ENCODE results near the gene ANKS6. TPM values are rescaled to one million over a fixed set of nuclear protein-coding genes. Genes with fewer than 3 reads are reported as not detected.

ANKS6 gene
- total RNA-seq, 6 donors from 2014 or later: 25.6 to 56.2 (median 34.2) TPM

GRCh38 chr9:98830554-98830953, 34.2 kb upstream of the ANKS6 start:
- WGBS, 2 donors: 75 to 80% methylated on average over 5 of the region's 5 CpGs
- TF ChIP-seq EP300 (IDR thresholded peaks at IDR 0.05) (no peak), POLR2AphosphoS5 (IDR thresholded peaks at IDR 0.05) (no peak), CTCF (IDR thresholded peaks at IDR 0.05) (no peak), POLR2A (IDR thresholded peaks at IDR 0.05) (no peak)

GRCh38 chr9:98829766-98830165, 33.4 kb upstream of the ANKS6 start:
- no peak for ATAC-seq (ENCODE audit: low FRiP score in 2 of 2)
- TF ChIP-seq POLR2AphosphoS5 (IDR thresholded peaks at IDR 0.05) (no peak), CTCF (IDR thresholded peaks at IDR 0.05) (no peak), POLR2A (IDR thresholded peaks at IDR 0.05) (no peak), EP300 (IDR thresholded peaks at IDR 0.05) (no peak)
- Histone ChIP-seq H3K9me3 (no peaks in the 10 kb centered on the region), H3K27me3 (no peaks in the 10 kb centered on the region), H3K36me3 (peaks cover 0 to 4% (median 0%) of the 10 kb centered on the region in 4 donors), H3K4me1 (peaks cover 0 to 6% (median 2%) of the 10 kb centered on the region in 4 donors), H3K4me3 (no peak overlapping the region), H3K27ac (no peak overlapping the region)
- no peak for DNase-seq
- 77 to 83% methylated on average over 5 of the region's 5 CpGs for WGBS, 2 donors

More at GRCh38 chr9:98830554-98830953, 34.2 kb upstream of the ANKS6 start:
- Histone ChIP-seq H3K36me3 (peaks cover 0 to 4% (median 0%) of the 10 kb centered on the region in 4 donors), H3K27me3 (no peaks in the 10 kb centered on the region), H3K9me3 (no peaks in the 10 kb centered on the region), H3K4me3 (no peak overlapping the region), H3K27ac (no peak overlapping the region), H3K4me1 (peaks cover 0 to 6% (median 2%) of the 10 kb centered on the region in 4 donors)
- ATAC-seq (ENCODE audit: low FRiP score in 2 of 2) (no peak), DNase-seq (no peak)

GRCh38 chr9:98826716-98827115, 30.4 kb upstream of the ANKS6 start:
- ATAC-seq (ENCODE audit: low FRiP score in 2 of 2) (no peak), DNase-seq (peak in 1 of 2 donors; percentile 72)
- no peaks in the 10 kb centered on the region for H3K27me3 ChIP-seq
- H3K4me3 ChIP-seq: no peak overlapping the region
- no peaks in the 10 kb centered on the region for H3K9me3 ChIP-seq
- H3K36me3 ChIP-seq: peaks cover 0 to 4% (median 0%) of the 10 kb centered on the region in 4 donors
- H3K27ac ChIP-seq: no peak overlapping the region
- no peaks in the 10 kb centered on the region for H3K4me1 ChIP-seq
- TF ChIP-seq EP300 (IDR thresholded peaks at IDR 0.05): no peak
- TF ChIP-seq POLR2AphosphoS5 (IDR thresholded peaks at IDR 0.05): no peak
- TF ChIP-seq POLR2A (IDR thresholded peaks at IDR 0.05): no peak
- TF ChIP-seq CTCF (IDR thresholded peaks at IDR 0.05): no peak
- WGBS, 2 donors: 95 to 96% methylated on average over 19 to 20 of the region's 20 CpGs

DNA sequence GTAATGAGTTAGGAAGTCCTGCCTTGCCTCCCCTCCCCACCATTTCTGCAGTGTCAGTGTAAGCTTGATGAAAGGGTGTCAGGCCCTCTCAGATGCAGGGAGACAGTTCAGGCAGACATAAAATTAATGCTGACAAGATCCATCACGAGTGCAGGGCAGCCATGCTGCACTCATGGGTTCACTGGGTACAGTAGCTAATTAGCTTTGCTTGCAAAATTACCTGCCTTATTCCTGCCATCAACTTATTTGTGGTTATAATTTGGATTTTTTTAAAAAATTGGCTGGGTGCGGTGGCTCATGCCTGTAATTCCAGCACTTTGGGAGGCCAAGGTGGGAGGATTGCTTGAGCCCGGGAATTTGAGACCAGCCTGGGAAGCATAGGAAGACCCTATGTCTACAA, 29.1 kb upstream of the ANKS6 start:
- peaks cover 0 to 4% (median 0%) of the 10 kb centered on the region in 4 donors for H3K36me3 ChIP-seq
- ATAC-seq (ENCODE audit: low FRiP score in 2 of 2) (no peak), DNase-seq (no peak)
- 91 to 92% methylated on average over 3 of the region's 3 CpGs for WGBS, 2 donors
- H3K4me3 ChIP-seq: no peak overlapping the region
- no peak overlapping the region for H3K27ac ChIP-seq
- H3K4me1 ChIP-seq: no peaks in the 10 kb centered on the region
- TF ChIP-seq POLR2AphosphoS5 (IDR thresholded peaks at IDR 0.05): no peak
- no peak for TF ChIP-seq CTCF (IDR thresholded peaks at IDR 0.05)
- no peak for TF ChIP-seq POLR2A (IDR thresholded peaks at IDR 0.05)
- TF ChIP-seq EP300 (IDR thresholded peaks at IDR 0.05): no peak
- H3K27me3 ChIP-seq: no peaks in the 10 kb centered on the region
- H3K9me3 ChIP-seq: no peaks in the 10 kb centered on the region

DNA sequence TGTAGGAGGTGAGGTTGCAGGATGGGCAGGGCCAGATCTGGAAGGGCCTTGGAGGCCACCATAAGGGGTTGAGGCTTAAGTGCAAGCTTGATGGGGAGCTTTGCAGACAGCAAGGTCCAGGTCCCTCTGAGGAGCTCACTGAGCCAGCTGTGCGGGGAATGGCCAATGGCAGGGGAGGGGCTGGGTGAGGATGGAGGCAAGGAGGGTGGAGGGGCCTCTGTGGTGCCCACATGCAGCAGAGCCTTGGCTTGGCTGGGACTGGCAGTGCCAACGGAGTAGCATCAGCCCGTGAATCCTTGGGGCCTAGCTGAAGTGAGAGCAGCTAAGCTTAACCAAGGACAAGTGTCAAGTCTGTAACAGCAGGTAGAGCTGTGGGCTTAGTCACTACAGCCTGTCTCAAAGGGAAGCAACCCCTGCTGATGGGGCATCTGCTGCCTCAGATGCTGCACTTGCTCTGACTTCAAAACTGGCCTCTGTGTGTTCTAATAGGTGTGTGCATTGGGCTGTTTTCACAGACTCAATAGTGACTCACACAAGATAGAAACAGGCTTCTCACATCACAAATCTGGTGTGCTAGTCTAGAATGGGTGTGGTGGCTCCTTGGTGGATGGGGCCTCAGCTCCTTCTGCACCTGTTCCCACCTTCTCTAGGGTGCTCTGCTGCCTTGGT, 27.4 kb upstream of the ANKS6 start:
- H3K27me3 ChIP-seq: no peaks in the 10 kb centered on the region
- no peak for DNase-seq

More for the DNA sequence above, 27.4 kb upstream of the ANKS6 start:
- H3K4me1 ChIP-seq: no peaks in the 10 kb centered on the region
- TF ChIP-seq CTCF (IDR thresholded peaks at IDR 0.05) (no peak), EP300 (IDR thresholded peaks at IDR 0.05) (no peak), POLR2AphosphoS5 (IDR thresholded peaks at IDR 0.05) (no peak), POLR2A (IDR thresholded peaks at IDR 0.05) (no peak)
- H3K9me3 ChIP-seq: no peaks in the 10 kb centered on the region
- 91 to 100% methylated on average over 1 to 3 of the region's 3 CpGs for WGBS, 2 donors
- H3K36me3 ChIP-seq: peaks cover 0 to 4% (median 0%) of the 10 kb centered on the region in 4 donors
- H3K27ac ChIP-seq: no peak overlapping the region
- H3K4me3 ChIP-seq: no peak overlapping the region
- peak in 1 of 2 donors; percentile 32 for ATAC-seq (ENCODE audit: low FRiP score in 2 of 2)

All from upper lobe of left lung (tissue), 6 donors.